GM18867 (cell line): ENCODE measurements around the gene PBOV1.

Experiments used
- ATAC-seq: cut with Tn5 transposase; IDR thresholded peaks from one replicate; pipeline ENCODE4 v1.9.1; 2021; ENCODE audit warnings: mild to moderate bottlenecking, moderate library complexity; ENCODE audit not compliant: unreplicated experiment

Gene PBOV1

GRCh38 chr6:138218449-138218848, at the start of gene PBOV1:
Gene PBOV1, minus strand, starts transcription at chr6:138218491. Its CDS starts 96 bp downstream, at chr6:138218395.
- no peak for ATAC-seq

GRCh38 chr6:138266095-138266494, 47.8 kb upstream of the PBOV1 start:
- no peak for ATAC-seq

GRCh38 chr6:138264372-138264880, 46.1 kb upstream of the PBOV1 start:
- ATAC-seq = no peak

GRCh38 chr6:138263963-138264362, 45.7 kb upstream of the PBOV1 start:
- ATAC-seq = no peak

DNA sequence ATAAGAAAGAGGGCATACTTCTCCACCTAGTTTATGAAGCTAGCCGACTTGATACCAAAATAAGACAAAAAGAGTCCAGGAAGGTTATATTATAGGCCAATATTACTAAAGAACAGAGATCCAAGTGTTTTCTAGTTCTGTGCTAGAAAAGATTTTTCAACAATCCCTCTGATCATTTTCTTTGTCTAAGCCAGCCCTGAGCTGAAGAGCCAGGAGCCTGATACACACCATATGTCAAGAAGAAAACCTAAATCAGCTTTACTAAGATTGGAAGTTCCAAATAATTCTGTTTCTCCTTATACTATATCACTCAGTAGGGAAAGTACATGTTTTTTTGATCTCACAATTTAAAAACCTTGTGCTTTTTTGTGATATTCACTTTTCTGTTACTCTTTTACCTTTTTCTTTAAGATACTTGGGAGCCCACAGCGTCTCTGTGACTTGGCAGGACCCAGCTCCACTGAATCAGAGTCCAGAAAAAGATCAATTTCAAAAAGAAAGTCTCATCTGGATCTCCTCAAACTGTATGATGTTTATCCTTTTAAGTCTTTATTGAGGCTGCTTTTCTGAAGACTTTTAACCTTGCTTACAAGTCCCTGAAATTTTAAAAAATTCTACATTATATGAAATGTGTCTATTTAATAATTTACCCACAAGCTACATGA, 43.0 kb upstream of the PBOV1 start:
- ATAC-seq = no peak

- ATAC-seq = no peak
Observed at GRCh38 chr6:138258991-138259390, 40.7 kb upstream of the PBOV1 start.

GRCh38 chr6:138258197-138258596, 39.9 kb upstream of the PBOV1 start:
- ATAC-seq = no peak

GRCh38 chr6:138257638-138258040, 39.3 kb upstream of the PBOV1 start:
- ATAC-seq = no peak

- ATAC-seq = no peak
Observed at GRCh38 chr6:138255443-138255842, 37.2 kb upstream of the PBOV1 start.

- no peak for ATAC-seq
Observed at GRCh38 chr6:138253731-138254130, 35.4 kb upstream of the PBOV1 start.

- ATAC-seq = no peak
Observed at GRCh38 chr6:138250513-138251247, 32.4 kb upstream of the PBOV1 start.

DNA sequence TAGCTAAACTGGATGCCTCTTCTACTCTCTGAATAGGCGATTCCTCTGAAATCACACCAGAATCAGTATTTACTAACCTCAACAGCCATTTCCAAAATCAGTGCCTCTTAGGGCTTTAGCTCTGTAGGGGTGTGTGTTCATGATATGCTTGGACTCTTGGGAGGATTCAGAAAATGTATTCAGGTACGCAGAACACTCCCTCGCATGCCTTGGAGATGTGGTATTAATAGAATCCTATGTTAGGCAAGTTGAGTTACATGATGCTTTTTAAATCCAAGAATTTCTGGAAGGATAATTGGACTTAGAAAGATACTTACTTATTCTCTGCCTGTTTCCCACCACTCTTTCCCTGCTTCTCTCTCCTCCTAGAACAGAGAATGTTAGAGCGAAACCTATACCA, 31.8 kb upstream of the PBOV1 start:
- no peak for ATAC-seq

- no peak for ATAC-seq
Observed at GRCh38 chr6:138248878-138249277, 30.6 kb upstream of the PBOV1 start.

DNA sequence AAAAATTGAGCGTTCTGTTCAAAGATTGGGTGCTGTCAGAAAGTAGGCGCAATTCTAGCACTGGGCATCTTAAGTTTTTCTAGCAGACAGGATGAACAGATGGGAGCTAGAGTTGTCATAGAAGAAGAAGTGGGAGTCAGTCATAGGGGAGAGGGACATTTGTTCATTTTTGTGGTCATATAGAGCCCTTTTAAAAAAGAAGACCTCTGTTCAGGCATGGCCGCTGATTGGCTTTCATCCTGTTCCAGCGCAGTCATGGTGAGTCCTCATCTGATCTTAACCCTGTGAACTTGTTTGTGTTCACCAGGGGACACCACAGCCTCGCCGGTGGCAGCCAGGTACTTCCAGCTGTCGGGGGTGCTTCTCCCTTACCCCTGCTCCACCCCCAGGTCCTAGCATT, 29.7 kb upstream of the PBOV1 start:
- ATAC-seq = no peak

GRCh38 chr6:138246650-138247440, 28.6 kb upstream of the PBOV1 start:
- no peak for ATAC-seq

- ATAC-seq = no peak
Observed at GRCh38 chr6:138245751-138246150, 27.5 kb upstream of the PBOV1 start.

DNA sequence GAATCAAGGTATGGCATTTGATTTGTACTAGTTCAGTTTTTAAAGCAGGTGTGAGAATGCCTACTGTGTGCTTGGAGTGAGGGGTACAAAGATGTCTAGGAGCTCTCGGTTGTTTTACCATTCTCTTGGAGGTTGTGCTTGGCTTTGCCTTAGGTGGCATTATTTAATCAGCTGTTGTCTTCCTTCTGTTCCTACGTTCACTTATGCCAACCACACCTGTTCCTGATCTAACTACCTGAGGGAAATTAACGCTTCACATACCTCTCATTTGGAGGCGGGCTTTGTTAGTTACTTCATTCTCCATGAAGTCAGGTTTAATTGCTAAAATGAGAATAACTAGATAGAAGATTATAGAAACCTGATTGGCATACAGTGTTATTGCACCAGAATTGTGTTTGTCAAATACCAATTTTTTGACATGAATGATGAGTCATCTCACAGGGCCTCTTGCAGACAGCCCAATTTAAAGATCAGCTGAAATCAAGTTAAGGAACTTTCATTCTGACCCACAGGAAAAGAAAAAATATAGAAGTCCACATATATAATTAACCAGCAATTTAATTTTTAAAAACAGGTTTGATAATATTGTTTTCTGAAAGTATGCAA, 24.8 kb upstream of the PBOV1 start:
- ATAC-seq = no peak

DNA sequence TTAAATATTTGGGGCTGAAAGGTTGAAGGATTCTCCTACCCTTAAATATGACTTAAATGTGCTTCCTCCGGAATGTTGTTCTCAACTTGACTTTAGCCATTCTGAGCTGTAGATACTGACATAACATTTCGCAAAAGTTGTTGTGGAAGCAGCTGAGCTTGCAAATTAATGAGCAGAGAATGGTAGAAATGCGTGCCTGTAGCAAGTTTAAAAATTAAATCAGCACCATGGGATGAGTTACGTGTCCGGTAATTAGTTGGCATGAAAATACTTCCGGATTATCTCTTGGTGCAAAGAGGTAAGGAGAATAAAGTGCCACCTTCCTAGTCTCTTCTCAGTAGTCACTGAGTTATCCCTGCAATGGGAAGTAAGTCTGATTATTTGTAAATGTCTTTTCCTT, 23.6 kb upstream of the PBOV1 start:
- ATAC-seq = no peak

DNA sequence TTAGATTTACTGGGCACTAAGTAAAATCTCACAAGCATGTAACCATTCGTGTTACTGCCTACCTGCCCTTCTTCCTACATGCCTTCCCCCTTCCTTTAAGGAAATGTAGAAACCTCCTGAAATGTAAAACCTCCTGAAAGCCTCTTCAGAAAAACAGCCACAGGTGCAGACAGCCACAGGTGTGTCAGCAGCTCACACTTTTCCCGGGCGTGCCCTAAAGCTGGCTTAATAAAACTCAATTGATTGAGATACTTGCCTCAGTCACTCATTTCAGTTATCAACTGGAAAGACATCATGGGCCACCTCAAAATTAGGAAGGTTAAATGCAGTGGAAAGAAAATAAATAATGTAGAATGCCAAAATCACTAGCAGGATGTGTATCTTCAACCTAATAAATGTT, 23.1 kb upstream of the PBOV1 start:
- no peak for ATAC-seq

DNA sequence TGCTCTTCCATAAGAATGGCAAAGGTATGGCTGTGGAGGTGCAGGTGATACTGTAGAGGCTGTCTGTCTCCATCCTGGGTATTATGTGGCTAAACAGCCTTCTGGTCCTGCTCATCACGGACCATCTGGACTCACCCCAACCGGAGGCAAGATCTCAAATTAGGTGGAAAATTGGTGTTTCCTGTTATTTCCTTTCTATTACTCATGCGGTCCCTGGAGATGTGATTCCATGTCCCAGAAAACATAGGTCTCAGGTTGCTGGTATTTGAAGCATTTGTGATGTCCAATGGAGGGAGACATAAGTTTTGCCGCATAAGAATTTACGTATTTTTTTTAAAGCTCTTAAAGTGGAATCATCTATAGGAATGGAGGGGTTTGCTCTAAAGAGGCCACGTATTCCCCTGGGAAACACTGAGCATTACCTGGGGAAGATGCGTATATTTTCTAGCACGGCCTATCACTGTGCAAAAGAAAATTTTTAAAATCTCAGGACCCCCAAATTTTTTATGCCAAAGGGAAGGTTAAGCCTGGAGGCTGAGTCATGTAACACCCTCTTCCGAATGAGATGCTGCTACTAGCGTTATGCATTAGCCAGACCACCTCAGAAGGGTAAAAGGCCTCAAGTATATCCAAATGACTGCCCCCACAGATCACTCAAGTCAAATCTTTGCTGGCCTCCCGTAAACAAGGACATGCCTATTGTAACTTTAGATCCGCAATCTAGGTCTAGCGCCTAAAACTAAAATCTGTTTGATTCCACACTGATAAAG, 22.4 kb upstream of the PBOV1 start:
- no peak for ATAC-seq
